Stimulated activated CD4-positive, alpha-beta T cell treated with anti-CD3 and anti-CD28 coated beads, Interleukin-4, amount 100 ng/mL, for 1 hour (primary cell): ENCODE results near the gene CTXN1.
A peak's percentile ranks its signal among the peaks of the same experiment; 100 is the strongest.
"Not testable (repeated sequence)": the region's sequence is repeated elsewhere in the genome, so short reads cannot be mapped to it uniquely, and the experiment has no call there.

ENCODE experiments used
- DNase-seq: peaks from one replicate; pipeline ENCODE4 v3.0.0-alpha.2; 2020

Gene CTXN1

GRCh38 chr19:7944177-7944761 lies 18.3 kb upstream of the CTXN1 start:
- peak; percentile 87 for DNase-seq

- peak; percentile 98 for DNase-seq
Measured at GRCh38 chr19:7943444-7944176, 17.7 kb upstream of the CTXN1 start, which contains the start of gene TIMM44. TSS of gene TIMM44 (minus strand) at chr19:7943666. CDS start at chr19:7943651, 15 bp downstream.

GRCh38 chr19:7942981-7943443 lies 17.1 kb upstream of the CTXN1 start:
- DNase-seq, result no peak

- no peak for DNase-seq
Measured at GRCh38 chr19:7941895-7942596, 16.1 kb upstream of the CTXN1 start.

GRCh38 chr19:7940841-7941240 lies 14.9 kb upstream of the CTXN1 start:
- no peak for DNase-seq

GRCh38 chr19:7934766-7935165 lies 8.8 kb upstream of the CTXN1 start:
- DNase-seq, result no peak

GRCh38 chr19:7933828-7934725 lies 8.1 kb upstream of the CTXN1 start:
- no peak for DNase-seq

GRCh38 chr19:7933411-7933810 lies 7.5 kb upstream of the CTXN1 start:
- no peak for DNase-seq

GRCh38 chr19:7932930-7933300 lies 7.0 kb upstream of the CTXN1 start:
- DNase-seq, result no peak

GRCh38 chr19:7932276-7932929 lies 6.5 kb upstream of the CTXN1 start:
- no peak for DNase-seq

- DNase-seq, result no peak
Measured at GRCh38 chr19:7931221-7932061, 5.5 kb upstream of the CTXN1 start.

- no peak for DNase-seq
Measured at GRCh38 chr19:7930765-7931164, 4.8 kb upstream of the CTXN1 start.

GRCh38 chr19:7930030-7930429 lies 4.1 kb upstream of the CTXN1 start:
- not testable (repeated sequence) for DNase-seq

GRCh38 chr19:7928741-7929701 lies 3.1 kb upstream of the CTXN1 start:
- DNase-seq, result peak; percentile 60

- no peak for DNase-seq
Measured at GRCh38 chr19:7928334-7928706, 2.4 kb upstream of the CTXN1 start.

GRCh38 chr19:7927605-7928333 lies 1.8 kb upstream of the CTXN1 start:
- no peak for DNase-seq

- no peak for DNase-seq
Measured at GRCh38 chr19:7926727-7927604, 1.0 kb upstream of the CTXN1 start.

- peak; percentile 81 for DNase-seq
Measured at GRCh38 chr19:7925171-7925851, 624 bp downstream of the CTXN1 start.
